ENCODE results near the gene CCL26. TPM values are rescaled to one million over a fixed set of nuclear protein-coding genes. Genes with fewer than 3 reads are reported as not detected.

Gene CCL26
- total and polyA plus RNA-seq, 9 of the 15 experiments (the other 6 are each of a cell fraction or from before 2014, with no cell fraction given): 2.3 to 26.8 (median 8.4) TPM

GRCh38 chr7:75739796-75740672 is 32.0 kb downstream of the CCL26 start:
- BruUV-seq (replicated peaks): TSS peak; percentile 81
- peak overlapping the region; percentile 59 to 94 for H3K9ac ChIP-seq (ENCODE audit: insufficient read depth in 1 of 2, low read depth in 2 of 2, low read length in 2 of 2)
- H3K36me3 ChIP-seq (ENCODE audit: control insufficient read depth, insufficient read depth, low read length): no peaks in the 10 kb centered on the region; the same call in 2 of the 3 replicates
- DNase-seq (ENCODE audit: extremely low read depth in 1 of 4, low spot score in 3 of 4) (no peak), ATAC-seq (peak; percentile 28), FAIRE-seq (peak; percentile 79)
- peak overlapping the region; percentile 76 for H3K4me2 ChIP-seq (ENCODE audit: insufficient read depth, low read length)
- no peaks in the 10 kb centered on the region for H3K9me3 ChIP-seq (replicated peaks; ENCODE audit: control insufficient read depth, insufficient read depth, low read depth, low read length)
- peaks cover 24% of the 10 kb centered on the region for H3K79me2 ChIP-seq (ENCODE audit: control insufficient read depth, insufficient read depth, low read length)
- peak overlapping the region; percentile 84 for H3K4me3 ChIP-seq
- in situ Hi-C loops (cut with MboI): no loop called here
- peak overlapping the region; percentile 90 for H2AFZ ChIP-seq (ENCODE audit: low read depth, low read length)
- H3K4me1 ChIP-seq (replicated peaks in 1 of 2; ENCODE audit: control insufficient read depth in 2 of 2, insufficient read depth in 2 of 2, low read length in 2 of 2): peaks cover 35 to 43% of the 10 kb centered on the region in 2 experiments
- ChIA-PET CTCF (ENCODE audit: low intra/inter-chr PET ratio) (no interaction called here), POLR2A (interaction anchor here (0.6 to 1.7 kb wide), 9 partner anchors 8 to 209 kb away, joined by 3 to 10 read pairs (median 4); no protein-coding TSS in a partner anchor)
- H3K27ac ChIP-seq (ENCODE audit: extremely low read depth, low read depth, low read length): peak overlapping the region; percentile 76
- H4K20me1 ChIP-seq (replicated peaks; ENCODE audit: control insufficient read depth, insufficient read depth, low read length): no peaks in the 10 kb centered on the region
- WGBS (ENCODE audit: insufficient coverage, low coverage, missing lambda C conversion rate): 60% methylated on average over 26 of the region's 26 CpGs
- intact Hi-C loops (cut with micrococcal nuclease): loop anchor here (5.0 kb wide), 1 partner anchor 68 kb away; no protein-coding TSS in a partner anchor
- H3K27me3 ChIP-seq (ENCODE audit: control insufficient read depth in 2 of 2, insufficient read depth in 2 of 2, low read length in 2 of 2): no peaks in the 10 kb centered on the region
- no peaks in the 10 kb centered on the region for H3K9me1 ChIP-seq (ENCODE audit: control insufficient read depth, insufficient read depth, low read length)
- TF ChIP-seq GATA2 (CRISPR knock-in tag; IDR thresholded peaks at IDR 0.05) (no peak), TAF1 (IDR thresholded peaks at IDR 0.05; ENCODE audit: control insufficient read depth, extremely low read depth, insufficient read depth, low read length, severe bottlenecking) (no peak), MEF2D (tag; conservative IDR thresholded peaks at IDR 0.05; ENCODE audit: low read depth) (no peak), NRF1 (conservative IDR thresholded peaks at IDR 0.05 in 1 of 2, IDR thresholded peaks at IDR 0.05 in 1 of 2) (no peak), ZNF586 (CRISPR knock-in tag; conservative IDR thresholded peaks at IDR 0.05) (no peak), ZNF592 (IDR thresholded peaks at IDR 0.05) (no peak), RBFOX2 (IDR thresholded peaks at IDR 0.05; ENCODE audit: low read depth, low read length) (no peak), DIDO1 (tag; IDR thresholded peaks at IDR 0.05; ENCODE audit: low read depth) (no peak), SMAD1 (IDR thresholded peaks at IDR 0.05; ENCODE audit: low read depth, low read length, partially characterized antibody) (no peak), NKRF (IDR thresholded peaks at IDR 0.05; ENCODE audit: borderline replicate concordance) (0 out of 2 replicates have a peak, but pooled peaks have one; percentile 7), MYC (IDR thresholded peaks at IDR 0.05; ENCODE audit: low read depth, low read length) (no peak), MYC (CRISPR knock-in tag; IDR thresholded peaks at IDR 0.05; ENCODE audit: borderline replicate concordance, low read depth) (no peak), ZNF184 (CRISPR knock-in tag; IDR thresholded peaks at IDR 0.05) (no peak), RNF2 (IDR thresholded peaks at IDR 0.05) (no peak), FOXK2 (conservative IDR thresholded peaks at IDR 0.05 in 1 of 2, IDR thresholded peaks at IDR 0.05 in 1 of 2; ENCODE audit: low read depth in 2 of 2) (0 out of 4 replicates have a peak, but pooled peaks of 1 of the 2 experiments have one; percentile 27), XRCC5 (IDR thresholded peaks at IDR 0.05; ENCODE audit: low read depth, low read length) (no peak)
